A549 (cell line): ENCODE measurements around the gene TERF2IP.

Experiments
- CEBPB ChIP-seq, 2 experiments: fragments of >200 bp in 1 of 2; sonication (Bioruptor Twin) in 1 of 2; formaldehyde crosslinking in 1 of 2; IDR thresholded peaks; 2 replicates each; pipeline ENCODE4 v1.6.1; 2012 to 2016
- CTCF ChIP-seq: fragments of >200 bp; sonication (Bioruptor Twin); formaldehyde crosslinking; IDR thresholded peaks from 3 replicates; pipeline ENCODE4 v1.5.1; 2016
- RCOR1 ChIP-seq: fragments of 150-350 bp; IDR thresholded peaks from 2 replicates; pipeline ENCODE4 v1.6.1; 2014; ENCODE audit warnings: antibody characterized with exemption, low read length, low read depth

DNA sequence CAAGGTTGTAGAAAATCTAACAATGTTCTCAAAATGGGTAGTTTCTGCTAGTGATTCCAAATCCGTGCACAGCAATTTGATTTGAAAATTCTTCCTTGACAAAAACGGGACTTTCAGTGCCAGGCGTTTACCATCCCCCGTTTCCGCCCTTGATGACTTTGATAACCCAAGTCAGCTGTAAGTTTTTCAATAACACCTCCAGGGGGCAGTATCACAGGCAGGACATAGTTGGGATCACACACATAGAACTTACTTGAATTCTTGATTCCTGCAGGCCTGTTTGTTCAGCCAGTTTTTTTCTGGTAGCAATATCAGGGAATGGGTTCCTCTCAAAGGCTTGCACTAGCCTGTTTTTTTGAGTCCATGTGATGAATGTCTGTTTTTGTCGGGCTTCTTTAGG lies 48.1 kb downstream of the TERF2IP start:
- TF ChIP-seq CTCF (peak; percentile 18; the same call in 1 of the 3 replicates), CEBPB (IDR thresholded peaks at IDR 0.05) (no peak), RCOR1 (no peak)
